ENCODE results near the gene CAPRIN1. TPM values are rescaled to one million over a fixed set of nuclear protein-coding genes. Genes with fewer than 3 reads are reported as not detected.
"Not testable (repeated sequence)": the region's sequence is repeated elsewhere in the genome, so short reads cannot be mapped to it uniquely, and the experiment has no call there.

CAPRIN1 gene
- total RNA-seq, 1 donor = 240 TPM

GRCh38 chr11:34080609-34081008 lies 29.1 kb downstream of the CAPRIN1 start:
- no peak overlapping the region for H3K4me3 ChIP-seq (ENCODE audit: low read depth, low read length)
- DNase-seq (ENCODE audit: low read depth) = no peak
- TF ChIP-seq, protein P1, sequence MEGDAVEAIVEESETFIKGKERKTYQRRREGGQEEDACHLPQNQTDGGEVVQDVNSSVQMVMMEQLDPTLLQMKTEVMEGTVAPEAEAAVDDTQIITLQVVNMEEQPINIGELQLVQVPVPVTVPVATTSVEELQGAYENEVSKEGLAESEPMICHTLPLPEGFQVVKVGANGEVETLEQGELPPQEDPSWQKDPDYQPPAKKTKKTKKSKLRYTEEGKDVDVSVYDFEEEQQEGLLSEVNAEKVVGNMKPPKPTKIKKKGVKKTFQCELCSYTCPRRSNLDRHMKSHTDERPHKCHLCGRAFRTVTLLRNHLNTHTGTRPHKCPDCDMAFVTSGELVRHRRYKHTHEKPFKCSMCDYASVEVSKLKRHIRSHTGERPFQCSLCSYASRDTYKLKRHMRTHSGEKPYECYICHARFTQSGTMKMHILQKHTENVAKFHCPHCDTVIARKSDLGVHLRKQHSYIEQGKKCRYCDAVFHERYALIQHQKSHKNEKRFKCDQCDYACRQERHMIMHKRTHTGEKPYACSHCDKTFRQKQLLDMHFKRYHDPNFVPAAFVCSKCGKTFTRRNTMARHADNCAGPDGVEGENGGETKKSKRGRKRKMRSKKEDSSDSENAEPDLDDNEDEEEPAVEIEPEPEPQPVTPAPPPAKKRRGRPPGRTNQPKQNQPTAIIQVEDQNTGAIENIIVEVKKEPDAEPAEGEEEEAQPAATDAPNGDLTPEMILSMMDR (IDR thresholded peaks at IDR 0.05; ENCODE audit: insufficient read depth, low read depth, low read length) = no peak

DNA sequence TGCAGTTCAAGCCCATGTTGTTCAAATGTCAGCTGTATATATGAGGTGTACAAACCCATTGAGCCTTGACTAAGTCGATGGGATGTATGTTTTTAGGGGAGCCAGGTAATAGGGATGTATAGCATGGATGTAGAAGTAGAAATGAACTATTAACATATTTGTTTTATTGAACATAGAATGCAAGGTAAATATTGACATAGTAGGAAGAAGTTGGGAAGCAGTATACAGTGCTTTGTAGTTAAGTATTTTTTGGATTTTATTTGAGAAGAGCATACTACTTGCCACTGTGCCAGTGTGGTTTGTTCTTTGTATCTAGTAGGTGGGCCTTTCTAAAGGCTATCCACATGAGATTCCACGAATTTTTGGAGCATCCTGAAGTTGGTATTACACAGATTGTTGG lies 33.1 kb downstream of the CAPRIN1 start:
- TF ChIP-seq, protein P1 (IDR thresholded peaks at IDR 0.05; ENCODE audit: insufficient read depth, low read depth, low read length) = no peak
- H3K4me3 ChIP-seq (ENCODE audit: low read depth, low read length) = no peak overlapping the region
- DNase-seq (ENCODE audit: low read depth) = no peak

- H3K4me3 ChIP-seq (ENCODE audit: low read depth, low read length) = no peak overlapping the region
- TF ChIP-seq, protein P1 (IDR thresholded peaks at IDR 0.05; ENCODE audit: insufficient read depth, low read depth, low read length) = no peak
- no peak for DNase-seq (ENCODE audit: low read depth)
Measured at GRCh38 chr11:34086554-34087283, 35.2 kb downstream of the CAPRIN1 start.

DNA sequence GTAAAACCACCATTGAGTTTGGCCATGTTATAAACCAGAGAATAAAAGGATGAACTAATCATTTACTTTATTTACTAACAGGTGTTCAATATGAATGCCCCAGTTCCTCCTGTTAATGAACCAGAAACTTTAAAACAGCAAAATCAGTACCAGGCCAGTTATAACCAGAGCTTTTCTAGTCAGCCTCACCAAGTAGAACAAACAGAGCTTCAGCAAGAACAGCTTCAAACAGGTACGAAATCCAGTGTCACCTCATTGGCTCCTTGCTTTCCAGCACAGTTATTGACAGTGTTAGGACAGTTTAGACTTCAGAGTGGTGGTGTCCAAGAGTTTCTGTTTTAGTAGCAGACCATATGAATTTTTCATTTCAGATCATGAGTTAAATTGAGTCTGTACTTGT lies 40.3 kb downstream of the CAPRIN1 start:
- no peak overlapping the region for H3K4me3 ChIP-seq (ENCODE audit: low read depth, low read length)
- DNase-seq (ENCODE audit: low read depth) = no peak
- TF ChIP-seq, protein P1 (IDR thresholded peaks at IDR 0.05; ENCODE audit: insufficient read depth, low read depth, low read length) = no peak

DNA sequence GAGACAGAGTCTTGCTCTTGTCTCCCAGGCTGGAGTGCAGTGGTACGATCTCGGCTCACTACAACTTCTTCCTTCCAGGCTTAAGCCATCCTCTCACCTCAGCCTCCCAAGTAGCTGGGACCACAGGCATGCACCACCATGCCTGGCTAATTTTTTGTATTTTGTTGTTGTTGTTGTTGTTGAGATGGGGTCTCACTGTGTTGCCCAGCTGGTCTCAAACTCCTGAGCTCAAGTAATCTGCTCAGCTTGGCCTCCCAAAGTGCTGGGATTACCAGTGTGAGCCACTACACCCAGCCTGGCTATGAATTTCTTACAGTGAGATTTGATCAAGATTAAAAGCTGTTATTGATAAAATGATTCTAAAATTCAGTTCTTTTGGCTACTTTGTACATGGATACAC lies 43.4 kb downstream of the CAPRIN1 start:
- H3K4me3 ChIP-seq (ENCODE audit: low read depth, low read length); DNase-seq (ENCODE audit: low read depth): not testable (repeated sequence)

- TF ChIP-seq, protein P1 (IDR thresholded peaks at IDR 0.05; ENCODE audit: insufficient read depth, low read depth, low read length) = no peak
- no peak for DNase-seq (ENCODE audit: low read depth)
- no peak overlapping the region for H3K4me3 ChIP-seq (ENCODE audit: low read depth, low read length)
Measured at GRCh38 chr11:34098813-34099212, 47.3 kb downstream of the CAPRIN1 start.

- DNase-seq (ENCODE audit: low read depth) = no peak
- H3K4me3 ChIP-seq (ENCODE audit: low read depth, low read length) = peak overlapping the region; percentile 95
- TF ChIP-seq, protein P1 (IDR thresholded peaks at IDR 0.05; ENCODE audit: insufficient read depth, low read depth, low read length) = no peak
Measured at GRCh38 chr11:34104680-34105078, 53.1 kb downstream of the CAPRIN1 start.
